SK-N-MC (cell line): ENCODE measurements around the gene DNAH6.

Source experiments
- EZH2 ChIP-seq: fragments of 200-600 bp; sonication (generic); IDR thresholded peaks from one replicate; pipeline ENCODE4 v1.6.1; 2017; ENCODE audit warnings: antibody characterized with exemption
- FOXP2 ChIP-seq: optimal IDR thresholded peaks from 2 replicates; pipeline ENCODE3; 2011; ENCODE audit warnings: mild to moderate bottlenecking, moderate library complexity; ENCODE audit not compliant: insufficient read depth; ENCODE audit errors: extremely low read length, control extremely low read depth
- POLR2AphosphoS5 ChIP-seq: IDR thresholded peaks from 2 replicates; pipeline ENCODE4 v1.6.1; 2012; ENCODE audit warnings: mild to moderate bottlenecking, low read depth, low read length, borderline replicate concordance

- TF ChIP-seq EZH2 (no peak), POLR2AphosphoS5 (no peak), FOXP2 (no peak)
Observed at GRCh38 chr2:84646514-84646913, 130.2 kb downstream of the DNAH6 start.
